SKM-1 (cell line): ENCODE measurements around the gene PLXNB1.
"Not testable (repeated sequence)": the region's sequence is repeated elsewhere in the genome, so short reads cannot be mapped to it uniquely, and the experiment has no call there.

Experiments used
- DNase-seq: peaks from one replicate; lab custom pipeline; 2025; ENCODE audit not compliant: unreplicated experiment; lab: John Stamatoyannopoulos, UW

The PLXNB1 gene

GRCh38 chr3:48464713-48465221, 34.9 kb upstream of the PLXNB1 start:
- DNase-seq = no peak

DNA sequence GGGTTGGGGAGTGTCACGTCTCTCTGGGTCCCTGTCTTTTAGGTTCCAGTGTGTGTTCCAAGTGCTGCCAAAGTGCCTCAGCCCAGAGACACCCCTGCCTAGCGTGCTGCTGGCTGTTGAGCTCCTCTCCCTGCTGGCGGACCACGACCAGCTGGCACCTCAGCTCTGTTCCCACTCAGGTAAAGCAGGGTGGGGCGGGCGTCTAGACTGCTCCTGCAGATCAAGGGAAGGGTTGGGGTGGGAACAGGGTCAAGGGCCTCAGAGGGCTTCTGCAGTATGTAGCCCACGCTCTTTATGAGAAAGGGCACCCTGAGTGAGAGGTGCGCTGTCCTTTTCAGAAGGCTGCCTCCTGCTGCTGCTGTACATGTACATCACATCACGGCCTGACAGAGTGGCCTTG, 33.8 kb upstream of the PLXNB1 start:
- no peak for DNase-seq

GRCh38 chr3:48461767-48462166, 31.9 kb upstream of the PLXNB1 start:
- DNase-seq = not testable (repeated sequence)

DNA sequence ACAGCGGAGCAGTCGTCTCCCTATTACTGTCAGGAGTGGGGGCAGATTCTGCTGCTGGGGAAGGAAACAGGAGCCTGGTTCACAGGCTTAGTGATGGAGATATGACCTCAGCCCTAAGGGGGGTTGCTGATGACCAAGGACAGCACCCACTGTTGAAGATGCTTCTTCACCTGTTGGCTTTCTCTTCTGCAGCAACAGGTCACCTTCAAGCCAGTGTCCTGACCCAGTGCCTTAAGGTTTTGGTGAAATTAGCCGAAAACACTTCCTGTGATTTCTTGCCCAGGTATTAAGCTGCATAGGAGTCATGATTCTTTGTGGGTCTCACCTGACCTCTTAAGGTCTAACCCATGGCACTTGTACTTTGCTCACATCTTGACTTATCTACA, 30.6 kb upstream of the PLXNB1 start:
- DNase-seq = no peak

DNA sequence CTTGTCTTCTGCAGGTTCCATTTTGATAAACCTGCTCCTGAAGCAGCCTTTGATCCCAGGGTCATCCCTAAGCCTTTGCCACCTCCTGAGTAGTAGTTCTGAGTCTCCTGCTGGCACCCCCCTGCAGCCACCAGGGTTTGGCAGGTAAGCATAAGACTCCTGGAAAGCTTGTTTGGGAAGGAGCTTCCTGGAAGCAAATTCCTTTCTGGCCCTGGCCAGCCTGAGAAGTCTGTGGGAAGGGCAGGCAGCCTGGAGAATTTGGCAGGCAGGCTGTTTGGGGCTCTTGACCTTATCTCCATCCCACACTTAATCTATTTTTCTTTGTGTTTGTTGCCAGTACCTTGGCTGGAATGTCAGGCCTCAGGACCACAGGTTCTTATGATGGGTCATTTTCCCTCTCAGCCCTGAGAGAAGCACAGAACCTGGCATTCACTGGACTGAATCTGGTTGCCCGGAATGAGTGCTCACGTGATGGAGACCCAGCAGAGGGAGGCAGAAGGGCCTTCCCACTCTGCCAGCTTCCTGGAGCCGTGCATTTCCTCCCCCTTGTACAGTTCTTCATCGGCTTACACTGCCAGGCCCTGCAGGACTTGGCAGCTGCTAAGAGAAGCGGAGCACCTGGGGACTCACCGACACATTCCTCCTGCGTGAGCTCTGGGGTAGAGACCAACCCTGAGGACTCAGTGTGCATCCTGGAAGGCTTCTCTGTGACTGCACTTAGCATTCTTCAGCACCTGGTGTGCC, 30.1 kb upstream of the PLXNB1 start:
- DNase-seq = no peak

GRCh38 chr3:48459331-48459730, 29.4 kb upstream of the PLXNB1 start:
- no peak for DNase-seq

DNA sequence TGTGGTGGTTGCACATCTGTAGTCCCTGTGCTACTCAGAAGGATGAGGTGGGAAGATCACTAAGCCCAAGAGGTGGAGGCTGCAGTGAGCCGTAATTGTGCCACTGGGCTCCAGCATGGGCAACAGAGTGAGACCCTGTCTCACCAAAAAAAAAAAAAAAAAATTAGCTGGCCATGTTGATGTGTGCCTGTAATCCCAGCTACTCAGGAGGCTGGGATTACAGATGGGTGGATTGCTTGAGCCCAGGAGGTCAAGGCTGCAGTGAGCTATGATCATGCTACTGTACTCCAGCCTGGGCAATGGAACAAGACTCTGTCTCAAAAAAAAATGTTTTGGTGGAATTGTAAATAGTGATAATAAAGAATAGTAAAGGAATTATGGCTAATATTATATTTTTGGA, 26.6 kb upstream of the PLXNB1 start:
- no peak for DNase-seq

GRCh38 chr3:48451270-48451669, 21.4 kb upstream of the PLXNB1 start:
- DNase-seq = no peak

DNA sequence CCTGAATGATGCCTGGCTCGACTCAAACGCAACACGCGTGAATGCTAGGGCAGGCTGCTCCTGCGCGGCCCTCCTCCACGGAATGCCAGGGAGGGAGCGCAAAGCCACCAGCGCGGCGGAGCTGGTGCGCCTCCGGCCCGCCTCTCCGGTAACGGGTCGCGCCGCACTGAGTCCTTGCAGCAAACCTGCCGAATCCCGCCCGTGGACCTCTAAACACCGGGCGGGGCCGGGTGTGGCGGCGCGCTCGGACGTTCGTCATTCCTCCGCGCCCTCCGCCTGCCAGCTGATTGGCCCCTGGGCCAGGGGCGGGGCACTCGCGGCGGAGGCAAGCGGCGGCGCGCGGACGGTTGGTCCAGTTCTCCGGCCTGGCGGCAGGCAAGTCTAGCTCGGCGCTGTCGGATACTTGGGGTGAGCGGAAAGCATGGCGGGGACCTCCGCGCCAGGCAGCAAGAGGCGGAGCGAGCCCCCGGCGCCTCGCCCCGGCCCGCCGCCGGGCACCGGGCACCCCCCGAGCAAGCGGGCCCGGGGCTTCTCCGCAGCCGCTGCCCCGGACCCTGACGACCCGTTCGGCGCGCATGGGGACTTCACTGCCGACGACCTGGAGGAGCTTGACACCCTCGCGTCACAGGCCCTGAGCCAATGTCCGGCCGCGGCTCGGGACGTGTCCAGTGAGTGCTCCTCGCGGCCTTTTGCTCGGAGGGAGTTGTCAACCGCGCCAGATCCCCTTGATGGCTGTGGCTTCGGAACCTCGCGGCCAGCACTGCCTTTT, 16.7 kb upstream of the PLXNB1 start, which contains the start of gene ATRIP:
Gene ATRIP (plus strand): TSS at position 313 of the 769 bp plus-strand sequence. CDS start 109 bp downstream, at position 422.
- peak; percentile 78 for DNase-seq

GRCh38 chr3:48446043-48446424, 16.1 kb upstream of the PLXNB1 start:
- DNase-seq = no peak

DNA sequence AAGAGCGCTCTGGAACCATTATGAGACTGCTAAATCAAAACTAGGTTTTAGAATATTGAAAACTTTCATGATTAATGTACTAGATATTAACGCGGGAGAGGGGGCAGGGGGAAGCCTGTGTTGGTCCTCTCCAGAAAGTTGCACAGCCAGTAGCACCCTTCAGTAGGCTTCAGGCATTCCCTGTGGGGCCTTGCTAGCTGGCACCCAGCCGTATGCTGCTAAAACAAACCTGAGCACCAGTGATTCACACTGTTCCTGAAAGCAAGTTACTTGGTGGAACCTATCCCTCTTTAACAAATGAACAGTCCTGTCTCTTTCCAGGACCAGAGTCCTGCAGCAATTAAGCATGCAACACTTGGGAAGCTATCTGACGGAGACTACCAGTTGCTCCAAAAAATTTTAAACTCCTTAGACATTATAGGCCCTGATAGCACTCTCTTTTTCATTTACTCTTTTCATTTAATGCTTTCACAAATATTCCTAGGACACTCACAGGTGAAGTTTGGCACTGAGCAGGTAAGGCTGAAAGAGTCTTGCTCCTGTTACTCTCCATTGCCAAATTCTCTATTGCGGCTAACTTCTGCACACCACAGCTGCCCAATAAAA, 15.5 kb upstream of the PLXNB1 start:
- no peak for DNase-seq

DNA sequence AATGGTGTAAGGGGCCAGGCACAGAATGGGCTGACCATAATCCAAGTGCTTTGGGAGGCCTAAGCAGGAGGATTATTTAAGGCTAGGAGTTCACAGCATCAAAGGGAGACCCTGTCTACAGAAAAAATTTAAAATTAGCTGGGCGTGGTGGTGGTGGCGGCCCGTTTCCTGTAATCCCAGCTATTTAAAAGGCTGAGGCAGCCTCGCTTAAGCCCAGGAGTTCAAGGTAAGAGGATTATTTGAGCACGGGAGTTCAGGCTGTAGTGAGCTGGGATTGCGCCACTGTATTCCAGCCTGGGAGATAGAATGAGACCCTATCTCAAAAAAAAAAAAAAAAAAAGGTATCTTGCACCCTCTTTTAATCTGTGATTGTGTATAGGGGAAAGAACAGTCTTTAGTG, 12.1 kb upstream of the PLXNB1 start:
- no peak for DNase-seq

DNA sequence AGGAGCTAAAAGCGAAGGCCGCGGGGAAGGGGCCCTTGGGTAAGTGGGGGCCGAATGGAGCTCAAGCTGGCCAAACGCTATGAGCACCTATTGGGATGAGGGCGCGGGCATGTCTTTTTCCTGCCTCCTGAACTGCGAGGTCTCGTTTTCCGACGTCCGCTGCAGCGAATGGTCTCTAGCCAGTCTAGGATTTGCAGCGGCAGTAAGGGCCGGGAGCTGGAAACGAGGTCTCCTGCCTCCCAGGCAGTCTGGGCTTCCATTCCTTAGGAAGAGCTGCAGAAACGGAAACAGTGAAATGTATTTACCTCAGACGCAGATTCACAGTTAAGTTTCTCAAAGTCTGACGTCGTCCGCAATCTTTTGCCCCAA, 10.7 kb upstream of the PLXNB1 start:
- DNase-seq = no peak

DNA sequence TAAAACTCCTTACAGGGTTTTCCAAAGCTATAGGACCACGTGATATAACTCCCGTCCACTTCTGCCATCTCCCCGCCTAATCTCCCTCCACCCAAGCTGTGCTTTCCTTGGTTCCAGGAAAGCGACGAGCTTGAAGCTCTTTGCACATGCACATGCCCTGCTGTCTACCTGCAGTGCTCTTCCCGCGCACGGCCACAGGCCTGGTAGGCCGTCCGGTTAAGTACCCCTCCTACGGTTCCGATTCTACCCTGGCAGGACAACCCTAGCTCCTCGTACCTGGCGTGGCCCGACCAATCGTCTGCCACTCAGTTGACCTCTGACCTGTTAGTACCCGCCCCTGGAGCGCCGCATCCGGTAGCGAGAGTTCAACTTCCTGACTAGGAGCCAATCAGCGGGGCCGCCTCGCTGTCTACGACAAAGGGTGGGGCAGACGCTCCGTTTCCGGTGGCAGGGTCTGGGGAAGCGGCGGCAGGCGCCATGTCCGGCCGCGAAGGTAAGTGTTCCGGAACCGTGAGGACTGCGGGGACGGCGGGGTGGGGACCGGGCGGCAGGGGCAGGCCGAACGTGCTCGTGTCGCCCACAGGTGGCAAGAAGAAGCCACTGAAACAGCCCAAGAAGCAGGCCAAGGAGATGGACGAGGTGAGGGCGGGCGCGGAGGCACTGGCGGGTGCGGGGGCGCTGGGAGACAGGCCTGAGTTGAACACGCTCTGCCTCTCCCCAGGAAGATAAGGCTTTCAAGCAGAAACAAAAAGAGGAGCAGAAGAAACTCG, 10.1 kb upstream of the PLXNB1 start, which contains the start of the genes CCDC51 and TMA7:
Gene CCDC51 (minus strand): TSS at position 300 of the 770 bp plus-strand sequence. CDS start 4,991 bp downstream, outside the sequence.
Gene TMA7 (plus strand): TSS at position 438 of the 770 bp plus-strand sequence. CDS start 40 bp downstream, at position 478.
- peak; percentile 97 for DNase-seq

DNA sequence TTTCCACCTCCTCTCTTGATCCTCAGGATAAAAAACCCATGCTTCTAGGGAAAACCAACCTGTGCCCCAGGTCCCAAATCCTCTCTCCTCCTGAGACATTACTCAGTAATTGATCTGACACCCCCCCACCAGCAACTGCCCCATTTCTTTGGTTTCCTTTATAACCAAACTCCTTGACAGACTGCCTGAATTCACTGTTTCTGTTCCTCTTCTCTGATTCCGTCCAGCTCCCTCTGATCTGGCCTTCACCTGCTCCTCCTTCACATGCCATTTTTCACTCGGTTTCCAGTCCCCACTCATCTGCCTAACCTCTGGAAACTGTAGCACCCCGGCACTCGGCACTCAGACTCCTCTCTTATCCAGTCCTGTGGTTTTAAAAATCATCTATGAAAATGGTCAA, 7.9 kb upstream of the PLXNB1 start:
- DNase-seq = no peak

GRCh38 chr3:48436855-48437254, 7.0 kb upstream of the PLXNB1 start:
- DNase-seq = no peak

DNA sequence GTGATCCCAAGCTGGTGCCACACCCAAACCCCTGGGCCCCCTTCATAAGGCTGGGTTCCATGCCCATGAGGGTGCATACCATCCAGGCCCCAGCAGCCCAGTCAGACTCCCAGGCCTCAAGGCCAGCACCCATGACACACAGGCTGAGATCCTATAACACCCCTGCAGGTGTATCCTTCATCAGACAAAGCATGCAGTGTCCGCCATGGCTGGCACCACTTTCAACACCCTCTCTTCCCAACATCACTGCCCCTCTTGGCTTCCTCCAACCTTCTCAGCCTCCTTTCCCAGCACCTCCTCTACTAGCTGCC, 6.5 kb upstream of the PLXNB1 start:
- no peak for DNase-seq

DNA sequence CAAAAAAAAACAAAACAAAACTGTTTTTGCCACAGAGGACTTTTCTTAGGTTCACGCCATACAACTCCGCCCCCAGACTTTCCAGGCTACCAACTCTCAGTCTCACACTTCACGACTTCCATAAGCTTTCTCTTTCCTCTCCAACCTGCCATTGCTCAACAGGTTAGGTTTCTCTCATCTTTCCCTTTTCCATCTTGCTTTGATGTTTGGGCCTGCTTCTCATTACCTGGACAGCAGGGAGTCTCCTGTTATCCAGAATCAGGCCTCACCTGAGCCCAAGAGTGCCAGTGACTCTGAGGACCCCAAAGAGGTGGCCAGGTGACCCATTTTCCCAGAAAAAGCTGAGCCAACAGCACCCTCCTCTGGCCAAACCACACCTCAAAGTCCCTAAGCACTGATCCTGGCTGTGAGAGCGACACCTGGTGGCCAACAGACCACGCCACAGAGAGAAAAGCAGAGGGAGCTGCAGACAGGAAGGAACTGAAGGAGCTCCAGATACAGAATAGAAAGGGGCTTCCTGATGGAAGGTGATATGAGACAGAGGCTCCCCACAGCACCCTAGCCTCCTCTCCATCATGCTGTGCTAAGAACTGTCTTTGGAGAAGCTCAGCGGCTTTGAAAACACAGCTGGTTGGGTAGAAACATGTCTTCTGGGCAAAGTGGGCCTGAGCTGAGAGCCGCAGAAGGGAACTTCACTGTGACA, 6.0 kb upstream of the PLXNB1 start:
- peak; percentile 75 for DNase-seq

- DNase-seq = no peak
These were observed 5.3 kb upstream of the PLXNB1 start for GRCh38 chr3:48435223-48435595.

DNA sequence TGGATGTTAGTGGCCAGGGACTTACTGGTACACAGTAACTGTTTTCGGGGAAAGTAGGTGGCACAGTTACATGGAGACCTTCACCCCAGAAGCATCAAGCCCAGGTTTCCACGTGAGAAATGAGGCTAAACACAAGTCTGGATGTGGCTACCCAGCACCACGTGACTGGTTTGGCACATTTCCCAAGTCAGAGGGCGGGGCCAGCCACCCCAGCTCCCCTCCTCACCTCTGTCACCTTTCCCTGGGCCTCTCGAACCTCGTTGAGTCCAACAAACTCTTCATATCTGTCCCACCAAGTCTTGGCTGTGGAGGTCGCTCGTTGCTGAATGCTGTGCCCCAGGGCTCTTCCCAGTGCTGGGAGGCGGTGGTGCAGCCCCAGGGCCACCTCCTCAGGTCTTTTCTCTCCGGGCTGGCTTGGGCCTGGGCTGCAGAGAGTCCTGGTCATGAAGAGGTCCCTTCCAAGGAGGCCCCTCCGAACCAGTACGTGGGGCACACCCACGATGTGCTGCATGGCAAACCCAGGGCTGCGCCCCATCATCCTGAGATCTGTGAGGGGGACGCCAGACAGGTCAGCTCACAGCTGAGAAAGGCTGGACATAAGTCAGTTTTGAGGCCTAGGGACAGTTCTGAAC, 4.8 kb upstream of the PLXNB1 start:
- DNase-seq = no peak
